ENCODE results near the gene CDSN.
A peak's percentile ranks its signal among the peaks of the same experiment; 100 is the strongest.
"Not testable (repeated sequence)": the region's sequence is repeated elsewhere in the genome, so short reads cannot be mapped to it uniquely, and the experiment has no call there.

CDSN gene, protein sequence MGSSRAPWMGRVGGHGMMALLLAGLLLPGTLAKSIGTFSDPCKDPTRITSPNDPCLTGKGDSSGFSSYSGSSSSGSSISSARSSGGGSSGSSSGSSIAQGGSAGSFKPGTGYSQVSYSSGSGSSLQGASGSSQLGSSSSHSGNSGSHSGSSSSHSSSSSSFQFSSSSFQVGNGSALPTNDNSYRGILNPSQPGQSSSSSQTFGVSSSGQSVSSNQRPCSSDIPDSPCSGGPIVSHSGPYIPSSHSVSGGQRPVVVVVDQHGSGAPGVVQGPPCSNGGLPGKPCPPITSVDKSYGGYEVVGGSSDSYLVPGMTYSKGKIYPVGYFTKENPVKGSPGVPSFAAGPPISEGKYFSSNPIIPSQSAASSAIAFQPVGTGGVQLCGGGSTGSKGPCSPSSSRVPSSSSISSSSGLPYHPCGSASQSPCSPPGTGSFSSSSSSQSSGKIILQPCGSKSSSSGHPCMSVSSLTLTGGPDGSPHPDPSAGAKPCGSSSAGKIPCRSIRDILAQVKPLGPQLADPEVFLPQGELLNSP

GRCh38 chr6:31120151-31120915, at the start of gene CDSN:
Gene CDSN, minus strand, starts transcription at chr6:31120446. Its CDS starts 27 bp downstream, at chr6:31120419.
- no peak for DNase-seq

DNA sequence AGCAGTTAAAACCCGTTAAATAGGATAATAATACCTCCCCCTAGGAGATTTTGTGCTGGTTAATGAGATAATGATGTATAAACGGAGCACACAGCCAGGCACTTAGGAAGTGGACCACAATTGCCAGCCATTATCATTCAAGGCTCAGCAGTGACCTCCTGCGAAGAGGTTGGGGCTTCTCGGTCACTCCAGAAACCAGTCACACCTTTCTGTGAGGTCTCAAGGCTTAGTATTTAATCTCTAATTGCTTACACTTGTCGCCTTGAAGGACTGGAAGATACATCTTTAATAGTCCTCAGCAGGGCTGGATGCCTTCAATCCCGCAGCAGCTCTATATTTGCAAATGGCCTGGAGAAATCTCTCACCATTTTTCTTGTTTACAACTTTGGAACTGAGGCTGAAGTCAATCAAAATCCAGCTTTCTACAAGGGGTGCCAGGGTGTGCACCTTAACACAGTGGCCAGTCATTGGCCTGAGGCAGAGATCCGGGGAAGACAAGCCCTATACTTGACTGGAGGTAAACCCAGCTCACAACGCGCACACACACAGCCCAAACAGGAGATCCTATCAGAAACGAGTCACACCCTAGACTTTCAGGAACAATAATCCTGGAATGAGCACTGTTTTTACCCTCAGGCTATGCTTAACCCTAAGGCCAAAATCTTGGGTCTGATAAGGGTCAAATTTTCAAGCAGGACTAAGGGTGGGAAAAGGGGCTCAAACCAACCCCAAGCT, 49.0 kb upstream of the CDSN start:
- DNase-seq, result no peak

DNA sequence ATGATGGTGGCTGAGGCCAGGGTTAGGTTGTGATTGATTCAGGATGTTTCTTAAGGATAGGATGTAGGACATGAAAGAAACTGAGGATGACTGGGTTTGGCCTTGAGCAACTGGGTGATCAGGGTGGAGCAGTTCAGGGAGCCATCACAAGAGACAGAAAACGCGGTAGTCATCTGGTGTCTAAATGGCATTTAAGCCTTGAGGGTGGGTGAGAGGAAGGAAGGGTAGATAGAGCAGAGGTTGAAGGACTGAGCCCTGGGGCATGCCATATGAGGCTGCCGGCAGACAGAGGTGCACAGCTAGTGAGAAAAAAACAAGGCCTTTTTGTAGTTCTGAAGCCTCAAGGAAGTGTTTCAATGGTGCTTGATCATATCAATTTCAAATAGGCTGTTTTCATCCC, 48.4 kb upstream of the CDSN start:
- DNase-seq, result no peak

- DNase-seq, result no peak
These were observed 45.7 kb upstream of the CDSN start for GRCh38 chr6:31165986-31166385.

- not testable (repeated sequence) for DNase-seq
These were observed 45.0 kb upstream of the CDSN start for GRCh38 chr6:31165064-31165832.

GRCh38 chr6:31164475-31165063, 44.3 kb upstream of the CDSN start:
- DNase-seq, result not testable (repeated sequence)

GRCh38 chr6:31163922-31164321, 43.7 kb upstream of the CDSN start:
- no peak for DNase-seq

DNA sequence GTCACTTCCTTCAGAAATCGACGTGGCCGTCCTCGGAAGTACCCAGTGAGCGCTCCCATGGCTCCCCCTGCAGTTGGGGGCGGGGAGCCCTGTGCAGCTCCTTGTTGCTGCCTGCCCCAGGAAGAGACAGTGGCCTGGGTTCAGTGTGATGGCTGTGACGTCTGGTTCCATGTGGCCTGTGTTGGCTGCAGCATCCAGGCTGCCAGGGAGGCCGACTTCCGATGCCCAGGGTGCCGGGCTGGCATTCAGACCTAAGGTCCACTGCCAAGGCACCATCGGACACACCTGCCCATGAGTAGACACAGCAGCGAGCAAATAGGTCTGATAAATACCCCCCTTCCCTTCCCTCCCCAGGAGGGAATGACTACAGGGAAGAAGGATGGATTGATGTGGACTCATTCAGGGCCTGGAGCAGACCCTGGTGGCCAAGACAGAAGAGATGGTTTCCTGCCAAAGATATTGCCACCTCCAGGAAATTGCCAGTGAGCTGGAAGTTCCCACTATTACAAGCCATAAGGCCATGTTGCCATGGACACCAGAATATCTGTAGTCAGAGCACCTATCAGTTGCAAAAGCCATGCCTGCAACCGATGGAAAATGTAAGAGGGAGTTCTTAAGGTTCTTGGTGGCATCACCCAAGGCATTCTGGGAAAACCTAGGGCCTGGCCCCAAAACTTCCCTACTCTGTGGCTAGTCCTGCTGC, 42.4 kb upstream of the CDSN start:
- DNase-seq, result no peak

DNA sequence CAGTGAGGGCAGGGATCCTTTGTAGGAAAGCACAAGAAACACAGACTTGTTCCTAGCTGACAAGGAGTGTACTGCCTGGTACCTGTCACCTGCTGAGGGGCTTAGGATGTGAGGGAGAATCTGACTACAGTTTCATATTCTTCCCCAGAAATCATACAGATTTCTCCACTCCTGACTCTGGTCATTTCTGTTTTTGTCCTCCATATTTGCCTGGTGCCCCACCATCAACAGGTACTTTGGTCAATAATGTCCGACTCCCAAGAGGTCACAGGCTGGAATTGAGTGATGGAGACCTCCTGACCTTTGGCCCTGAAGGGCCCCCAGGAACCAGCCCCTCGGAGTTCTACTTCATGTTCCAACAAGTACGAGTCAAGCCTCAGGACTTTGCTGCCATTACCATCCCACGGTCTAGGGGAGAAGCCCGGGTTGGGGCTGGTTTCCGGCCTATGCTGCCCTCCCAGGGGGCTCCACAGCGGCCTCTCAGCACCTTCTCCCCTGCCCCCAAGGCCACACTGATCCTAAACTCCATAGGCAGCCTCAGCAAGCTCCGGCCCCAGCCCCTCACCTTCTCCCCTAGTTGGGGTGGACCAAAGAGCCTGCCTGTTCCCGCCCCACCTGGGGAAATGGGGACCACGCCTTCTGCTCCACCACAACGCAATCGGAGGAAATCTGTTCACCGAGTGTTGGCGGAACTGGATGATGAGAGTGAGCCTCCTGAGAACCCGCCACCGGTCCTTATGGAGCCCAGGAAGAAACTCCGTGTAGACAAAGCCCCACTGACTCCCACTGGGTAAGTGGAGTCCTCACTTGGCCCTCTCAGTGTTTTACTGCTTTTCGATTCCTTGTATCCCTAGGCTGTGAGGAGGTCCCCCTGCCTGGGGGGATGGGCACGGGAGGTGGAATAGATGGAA, 41.2 kb upstream of the CDSN start:
- no peak for DNase-seq

- no peak for DNase-seq
These were observed 38.9 kb upstream of the CDSN start for GRCh38 chr6:31158863-31159855.

- peak; percentile 94 for DNase-seq
These were observed 38.1 kb upstream of the CDSN start, which contains the start of gene TCF19 for GRCh38 chr6:31158140-31158862. Gene TCF19, plus strand, starts transcription at chr6:31158589. Its CDS starts 881 bp downstream, at chr6:31159470.

DNA sequence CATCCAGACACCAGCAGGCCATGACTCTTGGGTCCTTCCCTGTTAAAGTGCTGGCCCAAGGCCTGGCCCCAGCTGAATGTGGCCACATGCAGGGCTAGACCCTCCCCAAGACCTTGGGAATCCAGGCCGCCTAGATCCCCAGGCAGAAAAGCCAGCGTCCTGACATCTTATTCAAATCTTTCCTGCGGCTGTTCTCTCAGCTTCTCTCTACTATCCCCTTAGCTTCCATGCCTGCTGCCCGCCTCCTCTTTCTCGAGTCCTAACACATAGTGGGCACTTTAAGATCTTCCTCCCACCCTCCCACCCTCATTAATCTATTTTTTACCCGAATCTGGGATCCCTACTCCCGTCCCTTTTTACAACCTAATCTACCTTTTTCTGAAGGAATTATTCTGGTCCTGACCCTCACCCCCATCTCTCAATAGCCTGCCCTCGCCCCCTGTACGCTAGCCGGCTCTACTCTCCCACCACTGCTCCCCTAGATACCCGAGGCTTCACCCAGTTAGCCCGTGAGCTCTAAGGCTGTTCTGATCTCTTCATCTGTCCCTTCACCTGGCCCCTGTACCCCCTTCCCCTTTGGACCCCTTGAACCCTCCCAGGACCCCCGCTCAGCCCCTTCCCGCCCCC, 37.4 kb upstream of the CDSN start, which contains the start of gene CCHCR1:
Gene CCHCR1, minus strand, starts transcription at position 290 of the 627 bp plus-strand sequence. Its CDS starts 202 bp downstream, at position 88.
- DNase-seq, result no peak

- DNase-seq, result no peak
These were observed 36.4 kb upstream of the CDSN start for GRCh38 chr6:31156641-31157040.

- DNase-seq, result no peak
These were observed 34.2 kb upstream of the CDSN start for GRCh38 chr6:31154436-31154835.

DNA sequence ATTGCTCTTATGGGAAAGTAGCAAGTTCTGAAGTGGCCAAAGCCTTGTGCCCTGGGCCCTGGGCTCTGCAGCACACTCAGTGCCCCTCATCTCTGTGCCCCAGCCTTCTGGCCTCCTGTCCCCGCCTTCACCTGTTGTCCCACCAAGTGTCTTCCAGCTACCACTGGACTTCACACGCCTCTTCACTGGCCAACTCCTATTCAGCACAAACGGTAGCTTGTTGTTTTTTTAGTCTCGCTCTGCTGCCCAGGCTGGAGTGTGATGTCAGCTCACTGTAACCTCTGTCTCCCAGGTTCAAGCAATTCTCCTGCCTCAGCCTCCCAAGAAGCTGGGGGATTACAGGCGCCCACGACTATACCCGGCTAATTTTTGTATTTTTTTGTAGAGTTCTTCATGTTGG, 32.5 kb upstream of the CDSN start:
- no peak for DNase-seq

DNA sequence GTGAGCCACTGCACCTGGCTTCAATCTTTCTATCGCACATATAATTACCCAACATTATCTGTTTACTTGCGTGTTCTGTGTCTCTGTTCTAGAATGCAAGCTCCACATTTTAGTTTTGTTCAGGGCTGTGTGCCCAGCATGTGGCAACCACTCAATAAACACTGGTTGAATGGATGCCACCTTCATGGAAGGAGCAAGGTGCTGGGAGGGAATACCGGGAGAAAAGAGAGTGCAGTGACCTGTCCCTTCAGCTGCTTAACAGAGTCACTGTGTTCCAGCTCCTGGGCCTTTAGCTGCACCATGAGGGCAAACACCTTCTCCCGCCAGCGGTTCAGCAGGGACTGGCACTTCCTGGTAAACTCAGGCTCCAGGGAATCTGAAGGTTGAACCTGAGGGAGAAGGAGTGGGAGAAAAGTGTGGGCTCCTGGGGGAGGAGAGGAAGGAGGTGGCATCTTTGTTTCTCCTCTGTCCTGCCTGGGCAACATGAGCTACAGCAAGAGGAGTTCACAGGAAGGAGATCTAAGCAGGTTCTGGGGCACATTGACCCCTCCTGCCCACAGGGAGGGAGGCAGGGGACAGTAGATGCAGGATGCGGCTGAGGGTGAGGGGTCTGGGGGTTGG, 29.7 kb upstream of the CDSN start:
- DNase-seq, result no peak

GRCh38 chr6:31145386-31145785, 25.1 kb upstream of the CDSN start:
- no peak for DNase-seq

All from GF-D8 (cell line).